ENCODE measurements around the gene BMP15.

GRCh38 chrX:50877310-50877709 is 33.2 kb upstream of the BMP15 start:
- TF ChIP-seq, protein P1, sequence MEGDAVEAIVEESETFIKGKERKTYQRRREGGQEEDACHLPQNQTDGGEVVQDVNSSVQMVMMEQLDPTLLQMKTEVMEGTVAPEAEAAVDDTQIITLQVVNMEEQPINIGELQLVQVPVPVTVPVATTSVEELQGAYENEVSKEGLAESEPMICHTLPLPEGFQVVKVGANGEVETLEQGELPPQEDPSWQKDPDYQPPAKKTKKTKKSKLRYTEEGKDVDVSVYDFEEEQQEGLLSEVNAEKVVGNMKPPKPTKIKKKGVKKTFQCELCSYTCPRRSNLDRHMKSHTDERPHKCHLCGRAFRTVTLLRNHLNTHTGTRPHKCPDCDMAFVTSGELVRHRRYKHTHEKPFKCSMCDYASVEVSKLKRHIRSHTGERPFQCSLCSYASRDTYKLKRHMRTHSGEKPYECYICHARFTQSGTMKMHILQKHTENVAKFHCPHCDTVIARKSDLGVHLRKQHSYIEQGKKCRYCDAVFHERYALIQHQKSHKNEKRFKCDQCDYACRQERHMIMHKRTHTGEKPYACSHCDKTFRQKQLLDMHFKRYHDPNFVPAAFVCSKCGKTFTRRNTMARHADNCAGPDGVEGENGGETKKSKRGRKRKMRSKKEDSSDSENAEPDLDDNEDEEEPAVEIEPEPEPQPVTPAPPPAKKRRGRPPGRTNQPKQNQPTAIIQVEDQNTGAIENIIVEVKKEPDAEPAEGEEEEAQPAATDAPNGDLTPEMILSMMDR (IDR thresholded peaks at IDR 0.05), result no peak
- TF ChIP-seq POLR2A (IDR thresholded peaks at IDR 0.05), result no peak

Data from esophagus squamous epithelium (tissue), 4 donors.